OCI-LY7 (cell line): ENCODE data around the gene STK16. TPM values are rescaled to one million over a fixed set of nuclear protein-coding genes. Genes with fewer than 3 reads are reported as not detected.

Experiments used
- BruUV-seq: library from RNA; stranded (reverse); fragments of 400-500 nt; replicated peaks from 2 replicates; lab custom pipeline; 2021; lab: Mats Ljungman, UMichigan
- CTCF ChIA-PET: fragments of 300-600 bp; sonication (Branson Sonifier 250); formaldehyde crosslinking; loops from one replicate; lab custom pipeline; 2022; ENCODE audit warnings: antibody characterized with exemption; ENCODE audit not compliant: unreplicated experiment; lab: Charles Lee
- POLR2A ChIA-PET: fragments of 300-600 bp; sonication (Branson Sonifier 250); formaldehyde crosslinking; loops from one replicate; lab custom pipeline; 2022; ENCODE audit warnings: antibody characterized with exemption; lab: Charles Lee
- DNase-seq: peaks from one replicate; pipeline ENCODE4 v3.0.0-alpha.2; 2015; ENCODE audit warnings: low spot score
- H2AFZ ChIP-seq: fragments of 200-600 bp; sonication (generic), shearing (Covaris generic); 2 replicates; pipeline ENCODE4 v1.6.1; 2014; ENCODE audit warnings: mild to moderate bottlenecking, antibody characterized with exemption, low read length, moderate library complexity
- H3K27ac ChIP-seq: fragments of 200-600 bp; sonication (generic); 2 replicates; pipeline ENCODE4 v1.5.1; 2014; ENCODE audit warnings: mixed run types, low read depth, mild to moderate bottlenecking, moderate library complexity, low read length, inconsistent platforms; ENCODE audit not compliant: poor library complexity, severe bottlenecking
- H3K36me3 ChIP-seq: fragments of 200-600 bp; sonication (generic); 2 replicates; pipeline ENCODE4 v1.6.1; 2014; ENCODE audit warnings: mild to moderate bottlenecking, antibody characterized with exemption, low read length, moderate library complexity, mixed read lengths; ENCODE audit not compliant: insufficient read depth
- H3K4me1 ChIP-seq: fragments of 200-600 bp; sonication (generic); 2 replicates; pipeline ENCODE4 v1.5.1; 2014; ENCODE audit warnings: mild to moderate bottlenecking, low read length; ENCODE audit not compliant: insufficient read depth, poor library complexity, severe bottlenecking
- H3K4me2 ChIP-seq: fragments of 200-600 bp; sonication (generic); 2 replicates; pipeline ENCODE4 v1.6.1; 2014; ENCODE audit warnings: mild to moderate bottlenecking, low read length
- H3K4me3 ChIP-seq: fragments of 200-600 bp; sonication (generic); 2 replicates; pipeline ENCODE4 v1.5.1; 2014; ENCODE audit warnings: mild to moderate bottlenecking, low read depth, low read length; ENCODE audit not compliant: poor library complexity, severe bottlenecking
- H3K79me2 ChIP-seq: fragments of 200-600 bp; sonication (generic); 2 replicates; pipeline ENCODE4 v1.6.1; 2016; ENCODE audit warnings: low read depth, mild to moderate bottlenecking, low read length, moderate library complexity, mixed read lengths; ENCODE audit not compliant: insufficient read depth
- H3K9me2 ChIP-seq: fragments of 200-600 bp; sonication (generic); 2 replicates; pipeline ENCODE4 v1.6.1; 2016; ENCODE audit warnings: mild to moderate bottlenecking, low read length, mixed read lengths; ENCODE audit not compliant: insufficient read depth
- H3K9me3 ChIP-seq: fragments of 200-600 bp; sonication (generic); 2 replicates; pipeline ENCODE4 v1.6.1; 2014; ENCODE audit warnings: mild to moderate bottlenecking, mixed run types, low read length, mixed read lengths
- H4K20me1 ChIP-seq: fragments of 200-600 bp; sonication (generic); 2 replicates; pipeline ENCODE4 v1.6.1; 2014; ENCODE audit warnings: mild to moderate bottlenecking, antibody characterized with exemption, low read length, moderate library complexity, mixed read lengths; ENCODE audit not compliant: insufficient read depth
- CTCF ChIP-seq: fragments of 200-600 bp; sonication (generic); conservative IDR thresholded peaks from 2 replicates; pipeline ENCODE4 v1.5.1; 2014; ENCODE audit warnings: mild to moderate bottlenecking, antibody characterized with exemption, low read length, moderate library complexity, mixed read lengths
- EZH2phosphoT487 ChIP-seq: fragments of 200-600 bp; sonication (generic); IDR thresholded peaks from 2 replicates; pipeline ENCODE4 v1.6.1; 2018; ENCODE audit warnings: low read depth, borderline replicate concordance, mild to moderate bottlenecking, mixed run types, antibody characterized with exemption, low read length, moderate library complexity, mixed read lengths
- intact Hi-C: fragments of 100-400 bp; cut with micrococcal nuclease; formaldehyde crosslinking; loops from one replicate; pipeline ENCODE4 v1.10.0; 2022; ENCODE audit not compliant: unreplicated experiment
- total RNA-seq, 2 experiments: library from RNA; depleted of rRNA in 1 of 2; stranded (reverse); fragments of >200 nt in 1 of 2; shearing (Covaris generic) in 1 of 2; gene quantifications; 2 replicates each; pipeline ENCODE4 v1.2.3, GENCODE V29; 2014 to 2022

The STK16 gene
- total RNA-seq, 2 experiments from 2014 or later = 23.4 to 39.5 TPM

DNA sequence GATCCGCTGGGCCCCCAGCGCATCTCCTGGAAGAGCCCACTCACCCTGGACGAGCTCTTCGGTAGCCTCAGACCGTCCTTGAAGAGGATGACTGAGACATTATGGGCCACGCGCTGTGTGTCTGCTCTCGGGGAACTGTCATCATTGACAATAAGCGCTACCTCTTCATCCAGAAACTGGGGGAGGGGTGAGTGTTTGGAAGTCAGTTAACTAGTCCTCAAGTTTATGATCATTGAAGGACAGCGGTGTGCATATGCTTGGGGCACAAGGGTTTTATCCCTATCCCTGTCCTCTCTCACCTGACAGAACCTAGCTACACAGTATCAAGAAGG lies 586 bp downstream of the STK16 start:
- H3K9me3 ChIP-seq = no peaks in the 10 kb centered on the region
- no peaks in the 10 kb centered on the region for H3K9me2 ChIP-seq
- H3K27ac ChIP-seq = peak overlapping the region; percentile 96
- H3K79me2 ChIP-seq = peaks cover 31% of the 10 kb centered on the region; the same call in 1 of the 2 replicates
- no peaks in the 10 kb centered on the region for H4K20me1 ChIP-seq
- peaks cover 59% of the 10 kb centered on the region for H3K4me1 ChIP-seq
- no peak overlapping the region for H2AFZ ChIP-seq
- no TSS peak for BruUV-seq
- intact Hi-C loops = loop anchor here (1.0 kb wide), 1 partner anchor 39 kb away; no protein-coding TSS in a partner anchor
- POLR2A ChIA-PET = interaction anchor here (0.5 to 2.7 kb wide), 11 partner anchors 8 to 142 kb away, joined by 3 to 28 read pairs (median 4); partner anchors contain the start of genes ANKZF1, ATG9A, DNAJB2 and DNPEP
- H3K36me3 ChIP-seq = peaks cover 38% of the 10 kb centered on the region
- CTCF ChIA-PET = interaction anchor here (0.5 to 1.0 kb wide), 2 partner anchors 71 to 243 kb away, joined by 3 to 10 read pairs; no protein-coding TSS in a partner anchor
- peak overlapping the region; percentile 84 for H3K4me3 ChIP-seq
- peak overlapping the region; percentile 93 for H3K4me2 ChIP-seq
- TF ChIP-seq EZH2phosphoT487 = no peak
- TF ChIP-seq CTCF = no peak
- no peak for DNase-seq

DNA sequence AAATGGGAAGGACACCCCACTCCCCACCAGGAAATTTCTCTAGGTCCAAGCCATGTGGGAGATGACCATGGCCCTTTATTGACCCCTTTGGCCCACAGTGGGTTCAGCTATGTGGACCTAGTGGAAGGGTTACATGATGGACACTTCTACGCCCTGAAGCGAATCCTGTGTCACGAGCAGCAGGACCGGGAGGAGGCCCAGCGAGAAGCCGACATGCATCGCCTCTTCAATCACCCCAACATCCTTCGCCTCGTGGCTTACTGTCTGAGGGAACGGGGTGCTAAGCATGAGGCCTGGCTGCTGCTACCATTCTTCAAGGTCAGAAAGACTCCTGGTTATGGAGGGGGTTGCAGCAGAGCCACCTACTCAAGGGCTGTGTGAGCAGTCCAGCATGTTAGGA lies 1.3 kb downstream of the STK16 start:
- no peaks in the 10 kb centered on the region for H3K9me2 ChIP-seq
- peak overlapping the region; percentile 84 for H3K4me3 ChIP-seq
- H3K79me2 ChIP-seq = peaks cover 38% of the 10 kb centered on the region; the same call in 1 of the 2 replicates
- intact Hi-C loops = no loop called here
- BruUV-seq = no TSS peak
- TF ChIP-seq EZH2phosphoT487 (no peak), CTCF (no peak)
- no peak for DNase-seq
- peaks cover 66% of the 10 kb centered on the region for H3K4me1 ChIP-seq
- peak overlapping the region; percentile 93 for H3K4me2 ChIP-seq
- ChIA-PET POLR2A (interaction anchor here (0.7 to 2.7 kb wide), 7 partner anchors 8 to 48 kb away, joined by 3 to 28 read pairs (median 6); partner anchors contain the start of genes ANKZF1, ATG9A and ZFAND2B), CTCF (no interaction called here)
- H4K20me1 ChIP-seq = no peaks in the 10 kb centered on the region
- H2AFZ ChIP-seq = no peak overlapping the region
- no peaks in the 10 kb centered on the region for H3K9me3 ChIP-seq
- H3K27ac ChIP-seq = peak overlapping the region; percentile 96
- H3K36me3 ChIP-seq = peaks cover 45% of the 10 kb centered on the region
